Measurements from ENCODE around the gene IQGAP2.
"Not testable (repeated sequence)": the region's sequence is repeated elsewhere in the genome, so short reads cannot be mapped to it uniquely, and the experiment has no call there.

The IQGAP2 gene

GRCh38 chr5:76548525-76549229 is 145.6 kb downstream of the IQGAP2 start:
- Mint-ChIP-seq H3K4me1 (peaks cover 61% of the 10 kb centered on the region), H3K9me3 (no peaks in the 10 kb centered on the region), H3K27ac (peak overlapping the region; percentile 97), H3K27me3 (no peaks in the 10 kb centered on the region), H3K4me3 (no peak overlapping the region), H3K36me3 (peaks cover 12% of the 10 kb centered on the region)
- no peak for DNase-seq
- CTCF ChIA-PET: interaction anchor here (1.2 to 4.6 kb wide), 8 partner anchors 20 to 280 kb away, joined by 3 to 34 read pairs (median 5); partner anchors contain the start of gene IQGAP2

DNA sequence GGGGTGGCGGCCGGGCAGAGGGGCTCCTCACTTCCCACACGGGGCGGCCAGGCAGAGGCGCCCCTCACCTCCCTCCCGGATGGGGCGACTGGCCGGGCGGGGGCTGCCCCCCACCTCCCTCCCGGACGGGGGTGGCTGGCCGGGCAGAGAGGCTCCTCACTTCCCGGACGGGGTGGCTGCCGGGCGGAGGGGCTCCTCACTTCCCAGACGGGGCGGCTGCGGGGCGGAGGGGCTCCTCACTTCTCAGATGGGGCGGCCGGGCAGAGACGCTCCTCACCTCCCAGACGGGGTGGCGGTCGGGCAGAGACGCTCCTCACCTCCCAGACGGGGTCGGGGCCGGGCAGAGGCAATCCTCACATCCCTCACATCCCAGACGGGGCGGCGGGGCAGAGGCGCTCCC is 147.8 kb downstream of the IQGAP2 start:
- H3K4me3 Mint-ChIP-seq, DNase-seq, CTCF ChIA-PET, H3K27ac Mint-ChIP-seq, H3K27me3 Mint-ChIP-seq, H3K9me3 Mint-ChIP-seq: not testable (repeated sequence)
- peaks cover 10% of the 10 kb centered on the region for H3K36me3 Mint-ChIP-seq
- peaks cover 43% of the 10 kb centered on the region for H3K4me1 Mint-ChIP-seq

DNA sequence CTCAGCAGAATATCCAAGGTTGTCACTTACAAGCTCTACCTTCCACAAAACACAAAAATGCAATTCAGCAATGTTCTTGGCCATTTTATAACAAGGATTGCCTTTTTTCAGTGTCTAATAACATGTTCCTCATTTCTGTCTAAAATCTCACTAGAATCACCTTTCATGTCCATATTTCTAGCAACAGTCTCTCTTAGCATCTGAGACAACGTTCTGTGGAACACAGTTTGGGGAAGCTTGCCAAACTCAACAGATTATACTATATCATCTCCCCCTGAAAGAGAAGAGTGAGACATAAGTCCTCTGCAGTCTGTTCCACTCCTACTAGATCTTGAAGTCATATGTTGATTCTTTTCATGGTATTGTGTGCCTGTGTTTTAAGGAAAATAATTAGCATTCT is 149.5 kb downstream of the IQGAP2 start:
- Mint-ChIP-seq H3K9me3 (no peaks in the 10 kb centered on the region), H3K27me3 (no peaks in the 10 kb centered on the region), H3K36me3 (peaks cover 12% of the 10 kb centered on the region), H3K4me1 (peaks cover 26% of the 10 kb centered on the region), H3K27ac (no peak overlapping the region), H3K4me3 (no peak overlapping the region)
- CTCF ChIA-PET: interaction anchor here (0.6 kb wide), 1 partner anchor 13 kb away, joined by 3 read pairs; no protein-coding TSS in a partner anchor
- no peak for DNase-seq

DNA sequence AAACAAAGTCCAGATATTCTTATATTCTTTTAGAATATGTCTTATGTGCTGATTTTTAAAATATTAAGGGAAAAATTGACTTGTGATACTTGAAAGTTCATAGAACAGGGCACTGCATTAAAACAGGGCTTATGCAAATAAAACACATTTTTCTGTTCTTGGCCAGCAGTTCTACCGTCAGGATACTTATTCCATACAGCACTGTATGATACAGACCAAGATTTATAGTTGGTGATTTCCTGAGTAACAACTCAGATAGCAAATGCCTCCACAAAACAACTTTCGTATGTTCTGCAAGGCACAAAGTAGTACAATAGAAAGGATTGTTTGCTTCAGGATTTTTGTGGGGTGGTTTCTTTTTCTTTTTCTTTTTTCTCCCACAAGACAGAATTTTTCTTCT is 150.2 kb downstream of the IQGAP2 start:
- Mint-ChIP-seq H3K27ac (no peak overlapping the region), H3K4me3 (no peak overlapping the region), H3K36me3 (peaks cover 16% of the 10 kb centered on the region), H3K9me3 (no peaks in the 10 kb centered on the region), H3K4me1 (peaks cover 19% of the 10 kb centered on the region), H3K27me3 (no peaks in the 10 kb centered on the region)
- no peak for DNase-seq
- CTCF ChIA-PET: no interaction called here

DNA sequence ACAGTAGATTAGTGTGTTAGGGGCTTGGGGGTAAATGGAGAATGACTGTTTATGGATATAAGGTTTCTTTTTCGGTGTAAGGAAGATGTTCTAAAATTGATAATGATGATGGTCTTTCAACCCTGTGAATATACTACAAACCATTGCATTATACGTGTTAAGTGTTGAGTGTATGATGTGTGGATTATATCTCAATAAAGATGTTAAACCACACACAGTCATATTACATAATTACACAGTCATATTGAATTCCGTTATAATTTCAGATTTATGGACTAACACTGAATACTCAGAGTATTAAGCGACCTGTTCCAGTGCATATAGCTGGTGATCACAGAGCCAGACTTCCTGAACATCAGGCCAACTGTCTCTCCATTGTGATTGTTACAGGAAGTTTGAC is 152.0 kb downstream of the IQGAP2 start:
- no peaks in the 10 kb centered on the region for H3K9me3 Mint-ChIP-seq
- peaks cover 16% of the 10 kb centered on the region for H3K36me3 Mint-ChIP-seq
- H3K27me3 Mint-ChIP-seq: no peaks in the 10 kb centered on the region
- DNase-seq: no peak
- CTCF ChIA-PET: interaction anchor here (1.2 kb wide), 1 partner anchor 11 kb away, joined by 3 read pairs; no protein-coding TSS in a partner anchor
- no peak overlapping the region for H3K4me3 Mint-ChIP-seq
- peaks cover 2% of the 10 kb centered on the region for H3K4me1 Mint-ChIP-seq
- no peak overlapping the region for H3K27ac Mint-ChIP-seq

- peaks cover 2% of the 10 kb centered on the region for H3K4me1 Mint-ChIP-seq
- CTCF ChIA-PET: interaction anchor here (1.2 kb wide), 1 partner anchor 11 kb away, joined by 3 read pairs; no protein-coding TSS in a partner anchor
- H3K27me3 Mint-ChIP-seq: no peaks in the 10 kb centered on the region
- H3K4me3 Mint-ChIP-seq: no peak overlapping the region
- H3K27ac Mint-ChIP-seq: no peak overlapping the region
- DNase-seq: no peak
- H3K36me3 Mint-ChIP-seq: peaks cover 17% of the 10 kb centered on the region
- H3K9me3 Mint-ChIP-seq: no peaks in the 10 kb centered on the region
These were observed 152.6 kb downstream of the IQGAP2 start for GRCh38 chr5:76555717-76556116.

- H3K4me1 Mint-ChIP-seq: peaks cover 5% of the 10 kb centered on the region
- H3K27me3 Mint-ChIP-seq: no peaks in the 10 kb centered on the region
- no peak overlapping the region for H3K4me3 Mint-ChIP-seq
- no peak for DNase-seq
- no peak overlapping the region for H3K27ac Mint-ChIP-seq
- H3K9me3 Mint-ChIP-seq: no peaks in the 10 kb centered on the region
- CTCF ChIA-PET: interaction anchor here (1.1 kb wide), 1 partner anchor 15 kb away, joined by 3 read pairs; no protein-coding TSS in a partner anchor
- H3K36me3 Mint-ChIP-seq: peaks cover 17% of the 10 kb centered on the region
These were observed 153.6 kb downstream of the IQGAP2 start for GRCh38 chr5:76556511-76557221.

GRCh38 chr5:76560952-76561891 is 158.1 kb downstream of the IQGAP2 start:
- Mint-ChIP-seq H3K27me3 (no peaks in the 10 kb centered on the region), H3K4me1 (peaks cover 10% of the 10 kb centered on the region), H3K9me3 (no peaks in the 10 kb centered on the region), H3K36me3 (peaks cover 40% of the 10 kb centered on the region), H3K27ac (no peak overlapping the region), H3K4me3 (no peak overlapping the region)
- DNase-seq: no peak
- CTCF ChIA-PET: no interaction called here

DNA sequence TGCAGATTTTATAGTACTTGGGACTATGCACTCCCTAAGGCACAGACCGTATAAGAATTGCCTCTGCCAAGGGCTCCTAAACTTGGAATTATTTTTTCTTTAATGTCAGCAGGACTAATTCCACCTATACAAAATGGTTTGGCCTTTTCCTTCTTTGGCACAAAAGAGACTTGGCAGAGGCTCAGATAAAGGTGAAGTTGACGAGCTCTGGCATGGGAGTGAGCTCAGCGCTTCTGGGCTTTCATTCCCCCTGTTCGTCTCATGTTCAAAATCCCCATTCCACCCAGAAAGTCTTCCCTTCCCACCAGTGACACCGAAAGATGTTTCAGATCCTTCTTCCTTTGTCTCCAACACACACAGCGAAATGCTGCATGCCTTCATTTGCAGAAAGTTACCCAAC is 158.9 kb downstream of the IQGAP2 start:
- peaks cover 10% of the 10 kb centered on the region for H3K4me1 Mint-ChIP-seq
- CTCF ChIA-PET: no interaction called here
- H3K27me3 Mint-ChIP-seq: no peaks in the 10 kb centered on the region
- no peak for DNase-seq
- H3K27ac Mint-ChIP-seq: no peak overlapping the region
- peaks cover 41% of the 10 kb centered on the region for H3K36me3 Mint-ChIP-seq
- H3K4me3 Mint-ChIP-seq: no peak overlapping the region
- H3K9me3 Mint-ChIP-seq: no peaks in the 10 kb centered on the region

GRCh38 chr5:76565009-76565408 is 161.9 kb downstream of the IQGAP2 start:
- Mint-ChIP-seq H3K4me3 (no peak overlapping the region), H3K4me1 (peaks cover 10% of the 10 kb centered on the region), H3K9me3 (no peaks in the 10 kb centered on the region), H3K27me3 (no peaks in the 10 kb centered on the region), H3K27ac (no peak overlapping the region), H3K36me3 (peaks cover 33% of the 10 kb centered on the region)
- CTCF ChIA-PET: interaction anchor here (0.6 to 1.1 kb wide), 2 partner anchors 209 to 235 kb away, joined by 3 read pairs; no protein-coding TSS in a partner anchor
- DNase-seq: no peak

GRCh38 chr5:76570153-76570552 is 167.1 kb downstream of the IQGAP2 start:
- H3K4me1 Mint-ChIP-seq: no peaks in the 10 kb centered on the region
- no peak overlapping the region for H3K4me3 Mint-ChIP-seq
- no peaks in the 10 kb centered on the region for H3K27me3 Mint-ChIP-seq
- CTCF ChIA-PET: no interaction called here
- H3K27ac Mint-ChIP-seq: no peak overlapping the region
- H3K9me3 Mint-ChIP-seq: no peaks in the 10 kb centered on the region
- no peak for DNase-seq
- peaks cover 27% of the 10 kb centered on the region for H3K36me3 Mint-ChIP-seq

GRCh38 chr5:76571559-76571958 is 168.5 kb downstream of the IQGAP2 start:
- no peak overlapping the region for H3K27ac Mint-ChIP-seq
- H3K9me3 Mint-ChIP-seq: no peaks in the 10 kb centered on the region

GRCh38 chr5:76576450-76576849 is 173.4 kb downstream of the IQGAP2 start:
- CTCF ChIA-PET: no interaction called here
- Mint-ChIP-seq H3K27ac (no peak overlapping the region), H3K4me1 (peaks cover 7% of the 10 kb centered on the region), H3K36me3 (peaks cover 17% of the 10 kb centered on the region), H3K9me3 (no peaks in the 10 kb centered on the region), H3K4me3 (no peak overlapping the region), H3K27me3 (no peaks in the 10 kb centered on the region)
- no peak for DNase-seq

More at GRCh38 chr5:76571559-76571958, 168.5 kb downstream of the IQGAP2 start:
- Mint-ChIP-seq H3K36me3 (peaks cover 24% of the 10 kb centered on the region), H3K27me3 (no peaks in the 10 kb centered on the region), H3K4me3 (no peak overlapping the region), H3K4me1 (no peaks in the 10 kb centered on the region)
- CTCF ChIA-PET: interaction anchor here (0.7 to 1.8 kb wide), 6 partner anchors 9 to 1431 kb away, joined by 3 to 5 read pairs (median 3); no protein-coding TSS in a partner anchor
- no peak for DNase-seq

GRCh38 chr5:76576996-76577395 is 173.9 kb downstream of the IQGAP2 start:
- DNase-seq: no peak
- Mint-ChIP-seq H3K27ac (no peak overlapping the region), H3K4me1 (peaks cover 11% of the 10 kb centered on the region), H3K27me3 (no peaks in the 10 kb centered on the region), H3K9me3 (no peaks in the 10 kb centered on the region), H3K4me3 (no peak overlapping the region), H3K36me3 (peaks cover 13% of the 10 kb centered on the region)
- CTCF ChIA-PET: interaction anchor here (1.0 to 1.9 kb wide), 3 partner anchors 30 to 321 kb away, joined by 3 to 5 read pairs (median 5); no protein-coding TSS in a partner anchor

Measured in activated naive CD4-positive, alpha-beta T cell treated with anti-CD3 and anti-CD28 coated beads, Interleukin-2, amount 10 ng/mL, durations not matched to agents 7 days and 5 days (primary cell).